Osteocyte (in vitro differentiated cells): ENCODE measurements around the gene ZNF835. TPM values are rescaled to one million over a fixed set of nuclear protein-coding genes. Genes with fewer than 3 reads are reported as not detected.
A peak's percentile ranks its signal among the peaks of the same experiment; 100 is the strongest.

Experiments used
- DNase-seq: peaks from one replicate; pipeline ENCODE4 v3.0.0; 2021; ENCODE audit warnings: mixed read lengths; ENCODE audit not compliant: unreplicated experiment; ENCODE audit errors: extremely low spot score
- H3K27ac Mint-ChIP-seq: one replicate; pipeline ENCODE4 v1.8.0; 2021; ENCODE audit warnings: mild to moderate bottlenecking, mixed read lengths; ENCODE audit not compliant: unreplicated experiment
- H3K27me3 Mint-ChIP-seq: one replicate; pipeline ENCODE4 v1.8.0; 2021; ENCODE audit warnings: mixed read lengths; ENCODE audit not compliant: unreplicated experiment
- H3K36me3 Mint-ChIP-seq: one replicate; pipeline ENCODE4 v1.8.0; 2021; ENCODE audit warnings: mixed read lengths; ENCODE audit not compliant: unreplicated experiment
- H3K4me1 Mint-ChIP-seq: one replicate; pipeline ENCODE4 v1.8.0; 2021; ENCODE audit warnings: mixed read lengths; ENCODE audit not compliant: unreplicated experiment
- H3K4me3 Mint-ChIP-seq: one replicate; pipeline ENCODE4 v1.8.0; 2021; ENCODE audit warnings: mild to moderate bottlenecking, moderate library complexity, mixed read lengths; ENCODE audit not compliant: unreplicated experiment
- H3K9me3 Mint-ChIP-seq: one replicate; pipeline ENCODE4 v1.8.0; 2021; ENCODE audit warnings: mixed read lengths; ENCODE audit not compliant: unreplicated experiment
- CTCF ChIP-seq: fragments of 200-600 bp; sonication (generic); IDR thresholded peaks from 2 replicates; pipeline ENCODE4 v1.5.0; 2021; ENCODE audit warnings: antibody characterized with exemption, mild to moderate bottlenecking, moderate library complexity
- total RNA-seq: library from RNA; stranded (reverse); gene quantifications from 2 replicates; pipeline ENCODE4 v1.2.1, GENCODE V29; 2021

Gene ZNF835
- total RNA-seq, 1 donor from 2014 or later: not detected

GRCh38 chr19:56690670-56691069 is 19.1 kb upstream of the ZNF835 start:
- Mint-ChIP-seq H3K36me3 (no peaks in the 10 kb centered on the region), H3K9me3 (peaks cover 39% of the 10 kb centered on the region), H3K4me1 (no peaks in the 10 kb centered on the region), H3K27me3 (no peaks in the 10 kb centered on the region), H3K4me3 (no peak overlapping the region), H3K27ac (no peak overlapping the region)
- no peak for TF ChIP-seq CTCF
- no peak for DNase-seq

DNA sequence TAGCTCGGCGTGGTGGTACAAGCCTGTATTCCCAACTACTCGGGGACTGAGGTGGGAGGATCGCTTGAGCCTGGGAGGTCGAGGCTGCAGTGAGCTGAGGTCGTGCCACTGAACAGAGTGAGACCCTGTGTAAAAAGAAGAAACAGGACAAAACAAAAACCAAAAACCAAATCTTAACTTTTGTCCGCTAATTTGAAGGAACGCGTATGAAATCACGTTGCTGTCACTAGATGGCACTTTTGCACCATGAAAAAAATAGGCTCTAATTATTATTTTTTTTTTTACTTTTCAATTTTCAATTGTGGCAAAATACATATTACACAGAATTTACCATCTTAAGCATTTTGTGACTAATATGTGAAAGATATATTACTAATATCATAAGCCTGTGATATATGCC is 17.6 kb upstream of the ZNF835 start:
- H3K27me3 Mint-ChIP-seq: no peaks in the 10 kb centered on the region
- H3K27ac Mint-ChIP-seq: no peak overlapping the region
- peaks cover 43% of the 10 kb centered on the region for H3K9me3 Mint-ChIP-seq
- no peak overlapping the region for H3K4me3 Mint-ChIP-seq
- no peaks in the 10 kb centered on the region for H3K36me3 Mint-ChIP-seq
- TF ChIP-seq CTCF: no peak
- no peak for DNase-seq
- H3K4me1 Mint-ChIP-seq: no peaks in the 10 kb centered on the region

DNA sequence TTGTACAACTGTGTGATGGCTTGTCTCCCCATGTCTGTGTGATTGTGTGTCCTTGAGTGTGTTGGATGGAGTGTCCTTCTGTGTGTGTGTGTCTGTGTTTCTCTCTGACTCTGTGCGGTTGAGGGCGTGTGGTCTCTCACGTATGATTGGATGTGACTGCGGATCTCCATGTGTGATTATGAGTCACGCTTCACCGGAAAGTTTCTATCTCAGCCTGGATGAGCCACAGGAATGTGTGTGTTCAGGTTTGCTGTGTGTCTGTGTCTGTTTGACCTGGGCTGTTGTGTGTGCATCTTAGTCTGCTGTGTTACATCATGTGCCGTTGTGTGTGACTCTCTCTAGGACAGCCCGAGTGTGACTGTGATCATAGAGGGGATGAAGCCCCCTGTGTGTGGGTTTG is 15.5 kb upstream of the ZNF835 start:
- no peak for TF ChIP-seq CTCF
- Mint-ChIP-seq H3K36me3 (no peaks in the 10 kb centered on the region), H3K27ac (no peak overlapping the region), H3K9me3 (peaks cover 26% of the 10 kb centered on the region), H3K4me1 (no peaks in the 10 kb centered on the region), H3K27me3 (no peaks in the 10 kb centered on the region), H3K4me3 (no peak overlapping the region)
- no peak for DNase-seq

- no peak overlapping the region for H3K27ac Mint-ChIP-seq
- H3K27me3 Mint-ChIP-seq: no peaks in the 10 kb centered on the region
- H3K36me3 Mint-ChIP-seq: no peaks in the 10 kb centered on the region
- DNase-seq: no peak
- H3K4me1 Mint-ChIP-seq: no peaks in the 10 kb centered on the region
- no peak overlapping the region for H3K4me3 Mint-ChIP-seq
- peaks cover 27% of the 10 kb centered on the region for H3K9me3 Mint-ChIP-seq
- TF ChIP-seq CTCF: no peak
Measured at GRCh38 chr19:56683116-56683515, 11.6 kb upstream of the ZNF835 start.

DNA sequence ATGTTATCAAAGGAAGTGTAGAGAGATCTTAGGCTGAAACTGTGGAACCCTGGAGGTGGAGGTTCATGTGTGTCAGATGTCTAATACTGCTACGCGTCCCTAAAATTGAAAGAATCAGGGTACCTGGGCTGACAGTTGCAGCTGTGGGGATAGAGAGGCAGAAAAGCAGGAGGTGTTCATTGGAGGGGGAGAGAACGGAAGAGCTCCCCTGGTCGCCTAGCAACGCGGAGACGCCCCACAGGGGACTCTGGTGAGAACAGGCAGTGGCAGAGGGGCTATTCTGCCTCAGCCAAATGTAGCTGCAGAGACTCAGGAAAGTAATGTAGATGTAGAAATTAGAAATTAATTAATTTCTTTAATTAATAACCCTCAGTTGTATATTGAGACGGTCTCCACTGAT is 10.1 kb upstream of the ZNF835 start:
- H3K4me1 Mint-ChIP-seq: no peaks in the 10 kb centered on the region
- DNase-seq: peak; percentile 53
- H3K27me3 Mint-ChIP-seq: no peaks in the 10 kb centered on the region
- no peak overlapping the region for H3K27ac Mint-ChIP-seq
- no peaks in the 10 kb centered on the region for H3K36me3 Mint-ChIP-seq
- TF ChIP-seq CTCF: no peak
- H3K4me3 Mint-ChIP-seq: no peak overlapping the region
- peaks cover 23% of the 10 kb centered on the region for H3K9me3 Mint-ChIP-seq
